ENCODE results near the gene CMTM2.

DNA sequence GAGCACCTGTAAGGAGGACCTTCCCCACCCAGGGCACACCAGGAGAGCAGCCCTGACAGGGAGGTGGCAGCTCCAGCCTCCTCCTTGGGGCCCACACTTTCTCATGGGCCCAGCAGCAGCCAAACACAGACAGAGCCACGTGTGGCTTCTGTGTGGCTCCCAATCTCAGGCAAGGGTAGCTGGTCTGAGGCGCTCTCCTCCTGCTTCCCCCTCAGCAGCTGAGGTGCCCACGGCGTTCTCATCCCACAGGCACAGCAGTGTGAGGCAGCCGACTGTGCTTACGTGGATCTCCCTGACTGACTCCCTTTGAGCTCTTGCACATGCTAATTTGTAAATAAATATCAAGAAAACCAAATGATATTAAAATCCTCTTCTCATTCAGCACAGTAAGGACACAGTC is 56.1 kb downstream of the CMTM2 start:
- TF ChIP-seq, protein P1, sequence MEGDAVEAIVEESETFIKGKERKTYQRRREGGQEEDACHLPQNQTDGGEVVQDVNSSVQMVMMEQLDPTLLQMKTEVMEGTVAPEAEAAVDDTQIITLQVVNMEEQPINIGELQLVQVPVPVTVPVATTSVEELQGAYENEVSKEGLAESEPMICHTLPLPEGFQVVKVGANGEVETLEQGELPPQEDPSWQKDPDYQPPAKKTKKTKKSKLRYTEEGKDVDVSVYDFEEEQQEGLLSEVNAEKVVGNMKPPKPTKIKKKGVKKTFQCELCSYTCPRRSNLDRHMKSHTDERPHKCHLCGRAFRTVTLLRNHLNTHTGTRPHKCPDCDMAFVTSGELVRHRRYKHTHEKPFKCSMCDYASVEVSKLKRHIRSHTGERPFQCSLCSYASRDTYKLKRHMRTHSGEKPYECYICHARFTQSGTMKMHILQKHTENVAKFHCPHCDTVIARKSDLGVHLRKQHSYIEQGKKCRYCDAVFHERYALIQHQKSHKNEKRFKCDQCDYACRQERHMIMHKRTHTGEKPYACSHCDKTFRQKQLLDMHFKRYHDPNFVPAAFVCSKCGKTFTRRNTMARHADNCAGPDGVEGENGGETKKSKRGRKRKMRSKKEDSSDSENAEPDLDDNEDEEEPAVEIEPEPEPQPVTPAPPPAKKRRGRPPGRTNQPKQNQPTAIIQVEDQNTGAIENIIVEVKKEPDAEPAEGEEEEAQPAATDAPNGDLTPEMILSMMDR (IDR thresholded peaks at IDR 0.05), result no peak
- no peak for TF ChIP-seq POLR2AphosphoS5 (IDR thresholded peaks at IDR 0.05)

Measured in suprapubic skin (tissue), 3 donors.